ENCODE measurements around the gene SOCS7. TPM values are rescaled to one million over a fixed set of nuclear protein-coding genes. Genes with fewer than 3 reads are reported as not detected.
A peak's percentile ranks its signal among the peaks of the same experiment; 100 is the strongest.

Gene SOCS7
- 10 to 100 TPM; 17.0 to 23.3 (median 21.5) TPM for total RNA-seq
- polyA plus RNA-seq, result under 1 TPM; 0.57 to 0.81 TPM
- total RNA-seq, result 44.4 reads per million, percentile 68 among the genes with 10 or more reads in this experiment

DNA sequence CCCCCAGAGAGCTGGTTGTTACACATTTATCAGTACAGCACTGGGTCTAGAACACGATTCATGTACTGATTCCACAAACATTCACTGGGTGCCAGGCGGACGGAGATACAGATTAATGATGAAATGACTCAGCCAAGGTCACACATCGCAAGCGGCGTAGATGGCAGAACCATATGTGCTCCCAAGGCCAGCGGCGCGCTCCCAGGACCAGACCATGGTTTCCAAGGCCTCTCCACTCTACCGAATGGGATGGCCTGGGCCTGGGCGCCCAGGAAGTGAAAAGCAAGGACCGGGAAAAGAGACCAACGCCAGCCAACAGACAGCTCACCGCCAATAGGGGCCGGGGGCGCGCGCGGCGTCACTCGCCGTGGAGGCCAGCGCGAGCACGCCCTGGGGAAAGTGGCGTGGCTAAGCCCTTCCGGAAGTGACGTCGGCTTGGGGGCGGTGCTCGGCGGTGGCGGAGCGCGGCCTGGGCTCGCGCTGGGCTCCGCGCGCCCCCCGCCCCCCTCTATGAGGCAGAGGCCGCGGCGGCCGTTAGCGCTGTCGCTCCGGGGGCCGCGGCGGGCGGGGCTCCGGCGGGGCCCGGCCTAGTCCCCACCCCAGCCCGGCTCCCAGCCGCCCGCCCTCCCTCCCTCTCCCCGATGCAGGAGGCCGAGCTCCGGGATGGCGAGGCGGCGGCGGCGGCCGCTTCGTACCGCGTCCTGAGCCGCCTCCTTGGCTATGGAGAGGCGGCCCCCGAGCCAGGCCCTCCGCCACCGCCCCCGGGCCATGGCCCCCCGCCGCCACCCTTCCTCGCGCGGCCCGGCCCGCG lies at the start of gene SOCS7:
Gene SOCS7, plus strand, starts transcription at position 433 of the 811 bp plus-strand sequence. Its CDS starts 209 bp downstream, at position 642.
- Mint-ChIP-seq H3K27me3 (no peaks in the 10 kb centered on the region), H3K4me1 (peaks cover 31 to 55% (median 45%) of the 10 kb centered on the region in 7 donors), H3K27ac (peak within 1 kb of the TSS; percentile 88 to 98 (median 94)), H3K9me3 (no peaks in the 10 kb centered on the region), H3K4me3 (peak within 1 kb of the TSS; percentile 90 to 96 (median 92)), H3K36me3 (peaks cover 0 to 2% (median 0%) of the 10 kb centered on the region in 5 donors)
- intact Hi-C loops (cut with micrococcal nuclease), result loop anchor here (2.0 to 5.0 kb wide), 4 partner anchors 54 to 945 kb away; partner anchors contain the start of genes MRPL45 (in 2 of the 2), ACACA (in 1 of the 2) and TADA2A (in 1 of the 2)
- peaks cover 9 to 21% of the 10 kb centered on the region in 2 donors for H3K4me1 ChIP-seq (ENCODE audit: control insufficient read depth in 2 of 2, insufficient read depth in 2 of 2, low read length in 2 of 2)
- DNase-seq, result peak; percentile 81 to 96 (median 90)
- H3K4me3 ChIP-seq (ENCODE audit: low read length), result peak within 1 kb of the TSS; percentile 69
- no peaks in the 10 kb centered on the region for H3K27me3 ChIP-seq (ENCODE audit: control insufficient read depth in 2 of 2, insufficient read depth in 2 of 2, low read length in 2 of 2)
- H3K36me3 ChIP-seq (ENCODE audit: control insufficient read depth in 2 of 3, insufficient read depth in 3 of 3, low read length in 3 of 3), result no peaks in the 10 kb centered on the region
- H3K27ac ChIP-seq (ENCODE audit: low read depth, low read length), result peak within 1 kb of the TSS; percentile 75
- CTCF ChIA-PET, result interaction anchor here (0.9 to 3.4 kb wide), 3 partner anchors 60 to 207 kb away, joined by 3 to 81 read pairs (median 4); no protein-coding TSS in a partner anchor
- POLR2A ChIA-PET, result interaction anchor here (1.0 to 1.1 kb wide), 3 partner anchors 10 to 63 kb away, joined by 3 read pairs; no protein-coding TSS in a partner anchor
- peak; percentile 95 for ATAC-seq
- H3K9me3 ChIP-seq (ENCODE audit: control insufficient read depth in 2 of 3, low read length in 3 of 3), result no peaks in the 10 kb centered on the region

- peaks cover 4 to 34% (median 20%) of the 10 kb centered on the region in 5 donors for H3K36me3 Mint-ChIP-seq
- CTCF ChIA-PET, result no interaction called here
Measured at GRCh38 chr17:38315497-38315896, 36.1 kb upstream of the SOCS7 start.

GRCh38 chr17:38317081-38317480 lies 34.6 kb upstream of the SOCS7 start:
- no peak for ATAC-seq
- peaks cover 9 to 38% (median 28%) of the 10 kb centered on the region in 5 donors for H3K36me3 Mint-ChIP-seq
- Histone ChIP-seq H3K4me1 (ENCODE audit: control insufficient read depth in 2 of 2, insufficient read depth in 2 of 2, low read length in 2 of 2) (no peaks in the 10 kb centered on the region), H3K36me3 (ENCODE audit: control insufficient read depth in 2 of 3, insufficient read depth in 3 of 3, low read length in 3 of 3) (peaks cover 0 to 27% (median 0%) of the 10 kb centered on the region in 3 experiments), H3K9me3 (ENCODE audit: control insufficient read depth in 2 of 3, low read length in 3 of 3) (no peaks in the 10 kb centered on the region), H3K27me3 (ENCODE audit: control insufficient read depth in 2 of 2, insufficient read depth in 2 of 2, low read length in 2 of 2) (no peaks in the 10 kb centered on the region), H3K27ac (ENCODE audit: low read depth, low read length) (no peak overlapping the region), H3K4me3 (ENCODE audit: low read length) (no peak overlapping the region)
- no peak overlapping the region for H3K4me3 Mint-ChIP-seq
- no peaks in the 10 kb centered on the region for H3K27me3 Mint-ChIP-seq
- intact Hi-C loops (cut with micrococcal nuclease), result no loop called here
- H3K4me1 Mint-ChIP-seq, result peaks cover 0 to 4% (median 0%) of the 10 kb centered on the region in 7 donors
- no peak overlapping the region for H3K27ac Mint-ChIP-seq
- no peaks in the 10 kb centered on the region for H3K9me3 Mint-ChIP-seq
- POLR2A ChIA-PET, result no interaction called here
- DNase-seq, result no peak
- CTCF ChIA-PET, result interaction anchor here (1.2 kb wide), 1 partner anchor 19 kb away, joined by 3 read pairs; no protein-coding TSS in a partner anchor

More at GRCh38 chr17:38315497-38315896, 36.1 kb upstream of the SOCS7 start:
- no peaks in the 10 kb centered on the region for H3K4me1 ChIP-seq (ENCODE audit: control insufficient read depth in 2 of 2, insufficient read depth in 2 of 2, low read length in 2 of 2)
- H3K36me3 ChIP-seq (ENCODE audit: control insufficient read depth in 2 of 3, insufficient read depth in 3 of 3, low read length in 3 of 3), result peaks cover 0 to 22% (median 0%) of the 10 kb centered on the region in 3 experiments
- no peaks in the 10 kb centered on the region for H3K9me3 Mint-ChIP-seq
- no peak overlapping the region for H3K27ac Mint-ChIP-seq
- no peak overlapping the region for H3K27ac ChIP-seq (ENCODE audit: low read depth, low read length)
- H3K4me3 ChIP-seq (ENCODE audit: low read length), result no peak overlapping the region
- H3K27me3 ChIP-seq (ENCODE audit: control insufficient read depth in 2 of 2, insufficient read depth in 2 of 2, low read length in 2 of 2), result no peaks in the 10 kb centered on the region
- POLR2A ChIA-PET, result no interaction called here
- intact Hi-C loops (cut with micrococcal nuclease), result no loop called here
- no peak for ATAC-seq
- peaks cover 0 to 4% (median 0%) of the 10 kb centered on the region in 7 donors for H3K4me1 Mint-ChIP-seq
- DNase-seq, result no peak
- H3K9me3 ChIP-seq (ENCODE audit: control insufficient read depth in 2 of 3, low read length in 3 of 3), result no peaks in the 10 kb centered on the region
- no peak overlapping the region for H3K4me3 Mint-ChIP-seq
- H3K27me3 Mint-ChIP-seq, result no peaks in the 10 kb centered on the region

- no peaks in the 10 kb centered on the region for H3K27me3 Mint-ChIP-seq
- H3K4me1 Mint-ChIP-seq, result peaks cover 0 to 4% (median 0%) of the 10 kb centered on the region in 7 donors
- no peak overlapping the region for H3K27ac Mint-ChIP-seq
- Histone ChIP-seq H3K4me1 (ENCODE audit: control insufficient read depth in 2 of 2, insufficient read depth in 2 of 2, low read length in 2 of 2) (no peaks in the 10 kb centered on the region), H3K27ac (ENCODE audit: low read depth, low read length) (no peak overlapping the region), H3K4me3 (ENCODE audit: low read length) (no peak overlapping the region), H3K36me3 (ENCODE audit: control insufficient read depth in 2 of 3, insufficient read depth in 3 of 3, low read length in 3 of 3) (peaks cover 0 to 42% (median 0%) of the 10 kb centered on the region in 3 experiments), H3K27me3 (ENCODE audit: control insufficient read depth in 2 of 2, insufficient read depth in 2 of 2, low read length in 2 of 2) (no peaks in the 10 kb centered on the region), H3K9me3 (ENCODE audit: control insufficient read depth in 2 of 3, low read length in 3 of 3) (no peaks in the 10 kb centered on the region)
- POLR2A ChIA-PET, result no interaction called here
- H3K36me3 Mint-ChIP-seq, result peaks cover 11 to 35% (median 21%) of the 10 kb centered on the region in 5 donors
- ATAC-seq (no peak), DNase-seq (no peak)
- intact Hi-C loops (cut with micrococcal nuclease), result loop anchor here in 1 of 2 donors (5.0 kb wide), 1 partner anchor 618 kb away; no protein-coding TSS in a partner anchor
- CTCF ChIA-PET, result interaction anchor here (1.2 kb wide), 2 partner anchors 10 to 102 kb away, joined by 3 read pairs; no protein-coding TSS in a partner anchor
- no peaks in the 10 kb centered on the region for H3K9me3 Mint-ChIP-seq
- no peak overlapping the region for H3K4me3 Mint-ChIP-seq
Measured at GRCh38 chr17:38320482-38320881, 31.2 kb upstream of the SOCS7 start.

- Mint-ChIP-seq H3K9me3 (no peaks in the 10 kb centered on the region), H3K4me1 (peaks cover 4 to 15% (median 9%) of the 10 kb centered on the region in 7 donors), H3K4me3 (no peak overlapping the region), H3K27ac (no peak overlapping the region), H3K36me3 (peaks cover 5 to 25% (median 16%) of the 10 kb centered on the region in 5 donors), H3K27me3 (no peaks in the 10 kb centered on the region)
- Histone ChIP-seq H3K27ac (ENCODE audit: low read depth, low read length) (no peak overlapping the region), H3K4me3 (ENCODE audit: low read length) (no peak overlapping the region), H3K27me3 (ENCODE audit: control insufficient read depth in 2 of 2, insufficient read depth in 2 of 2, low read length in 2 of 2) (no peaks in the 10 kb centered on the region), H3K36me3 (ENCODE audit: control insufficient read depth in 2 of 3, insufficient read depth in 3 of 3, low read length in 3 of 3) (peaks cover 0 to 36% (median 0%) of the 10 kb centered on the region in 3 experiments), H3K9me3 (ENCODE audit: control insufficient read depth in 2 of 3, low read length in 3 of 3) (no peaks in the 10 kb centered on the region), H3K4me1 (ENCODE audit: control insufficient read depth in 2 of 2, insufficient read depth in 2 of 2, low read length in 2 of 2) (no peaks in the 10 kb centered on the region)
- ChIA-PET CTCF (interaction anchor here (0.7 to 1.1 kb wide), 3 partner anchors 9 to 91 kb away, joined by 3 to 6 read pairs (median 3); no protein-coding TSS in a partner anchor), POLR2A (no interaction called here)
- intact Hi-C loops (cut with micrococcal nuclease), result loop anchor here in 1 of 2 donors (5.0 kb wide), 1 partner anchor 620 kb away; no protein-coding TSS in a partner anchor
- ATAC-seq (peak; percentile 90), DNase-seq (peak; percentile 43 to 76 (median 58))
Measured at GRCh38 chr17:38322156-38322779, 29.4 kb upstream of the SOCS7 start.

DNA sequence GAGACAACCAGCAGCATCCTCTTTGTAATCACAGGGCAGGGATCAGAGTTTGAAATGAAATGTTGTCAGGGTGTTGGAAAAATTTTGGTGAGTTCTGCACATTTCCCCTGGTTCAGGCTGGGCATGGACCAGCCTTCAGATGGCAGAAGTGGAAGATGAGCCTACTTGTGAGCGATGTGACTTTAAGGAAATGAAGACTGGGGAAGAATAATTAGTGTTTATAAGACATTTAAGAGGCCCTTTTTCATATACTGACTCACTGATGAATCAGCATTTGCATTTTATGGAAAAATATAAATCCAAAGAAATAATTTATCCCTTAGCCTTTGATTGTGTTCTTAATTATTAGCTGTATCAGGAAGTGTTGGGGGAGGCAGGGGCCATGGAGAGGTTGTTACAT lies 28.7 kb upstream of the SOCS7 start:
- ChIA-PET POLR2A (no interaction called here), CTCF (no interaction called here)
- Histone ChIP-seq H3K27ac (ENCODE audit: low read depth, low read length) (no peak overlapping the region), H3K27me3 (ENCODE audit: control insufficient read depth in 2 of 2, insufficient read depth in 2 of 2, low read length in 2 of 2) (no peaks in the 10 kb centered on the region), H3K4me3 (ENCODE audit: low read length) (no peak overlapping the region), H3K36me3 (ENCODE audit: control insufficient read depth in 2 of 3, insufficient read depth in 3 of 3, low read length in 3 of 3) (peaks cover 0 to 35% (median 0%) of the 10 kb centered on the region in 3 experiments), H3K4me1 (ENCODE audit: control insufficient read depth in 2 of 2, insufficient read depth in 2 of 2, low read length in 2 of 2) (no peaks in the 10 kb centered on the region), H3K9me3 (ENCODE audit: control insufficient read depth in 2 of 3, low read length in 3 of 3) (no peaks in the 10 kb centered on the region)
- no peak for ATAC-seq
- H3K4me3 Mint-ChIP-seq, result no peak overlapping the region
- no peaks in the 10 kb centered on the region for H3K9me3 Mint-ChIP-seq
- H3K27ac Mint-ChIP-seq, result no peak overlapping the region
- H3K36me3 Mint-ChIP-seq, result peaks cover 5 to 24% (median 16%) of the 10 kb centered on the region in 5 donors
- peaks cover 4 to 18% (median 10%) of the 10 kb centered on the region in 7 donors for H3K4me1 Mint-ChIP-seq
- intact Hi-C loops (cut with micrococcal nuclease), result loop anchor here in 1 of 2 donors (5.0 kb wide), 1 partner anchor 621 kb away; no protein-coding TSS in a partner anchor
- DNase-seq, result no peak
- peaks cover 0 to 1% (median 0%) of the 10 kb centered on the region in 5 donors for H3K27me3 Mint-ChIP-seq

All from naive thymus-derived CD4-positive, alpha-beta T cell (primary cell).